ENCODE measurements around the gene SRD5A1.

SRD5A1 gene

GRCh38 chr5:6716629-6717149 lies 83.4 kb downstream of the SRD5A1 start:
- H3K9me3 ChIP-seq (replicated peaks; ENCODE audit: insufficient read depth, low read length) = no peaks in the 10 kb centered on the region
- H3K79me2 ChIP-seq (ENCODE audit: low read length) = peaks cover 73% of the 10 kb centered on the region
- peak overlapping the region; percentile 91 for H3K4me2 ChIP-seq (ENCODE audit: low read depth, low read length)
- no peak overlapping the region for H3K9ac ChIP-seq (ENCODE audit: low read length)
- H3K27ac ChIP-seq (ENCODE audit: low read length) = no peak overlapping the region
- peak overlapping the region; percentile 68 for H3K4me3 ChIP-seq (ENCODE audit: low read length)
- no peaks in the 10 kb centered on the region for H3K9me2 ChIP-seq (replicated peaks; ENCODE audit: insufficient read depth, low read length)
- TF ChIP-seq EZH2phosphoT487 (IDR thresholded peaks at IDR 0.05; ENCODE audit: low read length) (no peak), CTCF (IDR thresholded peaks at IDR 0.05; ENCODE audit: low read length) (no peak), EZH2 (optimal IDR thresholded peaks at IDR 0.05; ENCODE audit: low read depth, low read length) (no peak)
- DNase-seq = no peak
- H4K20me1 ChIP-seq (ENCODE audit: insufficient read depth, low read length) = peaks cover 18% of the 10 kb centered on the region
- H2AFZ ChIP-seq (ENCODE audit: low read length) = no peak overlapping the region
- H3K36me3 ChIP-seq (replicated peaks; ENCODE audit: insufficient read depth, low read length) = peaks cover 5% of the 10 kb centered on the region; the same call in 1 of the 2 replicates
- peaks cover 46% of the 10 kb centered on the region for H3K4me1 ChIP-seq (ENCODE audit: low read length)
- peaks cover 32% of the 10 kb centered on the region for H3F3A ChIP-seq (ENCODE audit: insufficient read depth, low read length)
- H3K27me3 ChIP-seq (replicated peaks; ENCODE audit: insufficient read depth, low read length) = no peaks in the 10 kb centered on the region

- H3K9me3 ChIP-seq (replicated peaks; ENCODE audit: insufficient read depth, low read length) = no peaks in the 10 kb centered on the region
- H3K36me3 ChIP-seq (replicated peaks; ENCODE audit: insufficient read depth, low read length) = peaks cover 5% of the 10 kb centered on the region; the same call in 1 of the 2 replicates
- no peak overlapping the region for H3K27ac ChIP-seq (ENCODE audit: low read length)
- peaks cover 18% of the 10 kb centered on the region for H4K20me1 ChIP-seq (ENCODE audit: insufficient read depth, low read length)
- TF ChIP-seq EZH2phosphoT487 (IDR thresholded peaks at IDR 0.05; ENCODE audit: low read length) (no peak), EZH2 (optimal IDR thresholded peaks at IDR 0.05; ENCODE audit: low read depth, low read length) (no peak), CTCF (IDR thresholded peaks at IDR 0.05; ENCODE audit: low read length) (no peak)
- DNase-seq = no peak
- H2AFZ ChIP-seq (ENCODE audit: low read length) = no peak overlapping the region
- H3K4me3 ChIP-seq (ENCODE audit: low read length) = peak overlapping the region; percentile 7; the same call in 1 of the 2 replicates
- H3K9me2 ChIP-seq (replicated peaks; ENCODE audit: insufficient read depth, low read length) = no peaks in the 10 kb centered on the region
- peaks cover 78% of the 10 kb centered on the region for H3K79me2 ChIP-seq (ENCODE audit: low read length)
- H3F3A ChIP-seq (ENCODE audit: insufficient read depth, low read length) = peaks cover 32% of the 10 kb centered on the region
- H3K4me1 ChIP-seq (ENCODE audit: low read length) = peaks cover 46% of the 10 kb centered on the region
- H3K27me3 ChIP-seq (replicated peaks; ENCODE audit: insufficient read depth, low read length) = no peaks in the 10 kb centered on the region
- H3K9ac ChIP-seq (ENCODE audit: low read length) = no peak overlapping the region
- H3K4me2 ChIP-seq (ENCODE audit: low read depth, low read length) = peak overlapping the region; percentile 91; the same call in 1 of the 2 replicates
Observed at GRCh38 chr5:6717247-6717646, 84.0 kb downstream of the SRD5A1 start.

- Histone ChIP-seq H2AFZ (ENCODE audit: low read length) (no peak overlapping the region), H3K4me1 (ENCODE audit: low read length) (peaks cover 50% of the 10 kb centered on the region), H3K9me2 (replicated peaks; ENCODE audit: insufficient read depth, low read length) (no peaks in the 10 kb centered on the region), H3K27me3 (replicated peaks; ENCODE audit: insufficient read depth, low read length) (no peaks in the 10 kb centered on the region), H3F3A (ENCODE audit: insufficient read depth, low read length) (peaks cover 32% of the 10 kb centered on the region), H3K9ac (ENCODE audit: low read length) (no peak overlapping the region), H3K36me3 (replicated peaks; ENCODE audit: insufficient read depth, low read length) (peaks cover 5% of the 10 kb centered on the region; the same call in 1 of the 2 replicates), H3K9me3 (replicated peaks; ENCODE audit: insufficient read depth, low read length) (no peaks in the 10 kb centered on the region), H4K20me1 (ENCODE audit: insufficient read depth, low read length) (peaks cover 18% of the 10 kb centered on the region), H3K4me3 (ENCODE audit: low read length) (no peak overlapping the region), H3K79me2 (ENCODE audit: low read length) (peaks cover 83% of the 10 kb centered on the region), H3K27ac (ENCODE audit: low read length) (no peak overlapping the region), H3K4me2 (ENCODE audit: low read depth, low read length) (peak overlapping the region; percentile 91; the same call in 1 of the 2 replicates)
- TF ChIP-seq CTCF (IDR thresholded peaks at IDR 0.05; ENCODE audit: low read length) (no peak), EZH2phosphoT487 (IDR thresholded peaks at IDR 0.05; ENCODE audit: low read length) (no peak), EZH2 (optimal IDR thresholded peaks at IDR 0.05; ENCODE audit: low read depth, low read length) (no peak)
- no peak for DNase-seq
Observed at GRCh38 chr5:6717687-6718086, 84.4 kb downstream of the SRD5A1 start.

Data from MM.1S (cell line).